D721Med (cell line): Measurements from ENCODE around the gene CALCR.

ENCODE experiments used
- DNase-seq: peaks from one replicate; pipeline ENCODE4 v3.0.0; 2011; ENCODE audit warnings: low spot score; ENCODE audit not compliant: insufficient read length
- FAIRE-seq: peaks from 2 replicates; lab custom pipeline; 2011; peaks lifted over from hg19 to GRCh38; lab: Jason Lieb, UNC
- TF ChIP-seq, protein P1 (sequence below): IDR thresholded peaks from 2 replicates; pipeline ENCODE4 v1.5.1; 2012; ENCODE audit warnings: mild to moderate bottlenecking, control low read depth; ENCODE audit not compliant: insufficient read depth; ENCODE audit errors: missing control alignments

CALCR gene

DNA sequence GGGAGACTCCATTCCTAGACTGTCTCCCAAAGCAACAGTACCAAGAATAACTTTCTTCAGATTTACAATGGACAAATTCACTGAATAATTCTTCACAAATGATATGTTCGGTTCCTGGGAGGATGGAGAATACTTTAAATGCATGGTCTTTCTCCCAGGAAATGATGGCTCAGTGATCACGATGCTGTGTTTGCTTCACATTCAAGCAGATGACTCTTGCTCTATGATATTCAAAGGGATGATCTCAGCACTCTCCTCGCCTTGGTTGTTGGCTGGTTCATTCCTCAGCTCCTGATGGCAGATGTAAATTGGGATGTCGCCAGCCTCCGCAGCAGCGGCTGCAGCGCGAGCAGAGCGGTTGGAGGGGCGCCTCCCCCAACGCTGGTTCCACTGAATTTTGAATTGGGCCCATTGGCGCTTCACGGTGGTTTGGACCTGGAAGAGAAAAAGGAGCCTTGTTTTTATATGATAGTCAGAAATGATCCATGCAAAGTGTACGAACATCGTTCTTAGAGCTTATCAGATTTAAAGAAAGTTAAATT lies 148.3 kb downstream of the CALCR start:
- FAIRE-seq (no peak), DNase-seq (no peak)
- TF ChIP-seq, protein P1, sequence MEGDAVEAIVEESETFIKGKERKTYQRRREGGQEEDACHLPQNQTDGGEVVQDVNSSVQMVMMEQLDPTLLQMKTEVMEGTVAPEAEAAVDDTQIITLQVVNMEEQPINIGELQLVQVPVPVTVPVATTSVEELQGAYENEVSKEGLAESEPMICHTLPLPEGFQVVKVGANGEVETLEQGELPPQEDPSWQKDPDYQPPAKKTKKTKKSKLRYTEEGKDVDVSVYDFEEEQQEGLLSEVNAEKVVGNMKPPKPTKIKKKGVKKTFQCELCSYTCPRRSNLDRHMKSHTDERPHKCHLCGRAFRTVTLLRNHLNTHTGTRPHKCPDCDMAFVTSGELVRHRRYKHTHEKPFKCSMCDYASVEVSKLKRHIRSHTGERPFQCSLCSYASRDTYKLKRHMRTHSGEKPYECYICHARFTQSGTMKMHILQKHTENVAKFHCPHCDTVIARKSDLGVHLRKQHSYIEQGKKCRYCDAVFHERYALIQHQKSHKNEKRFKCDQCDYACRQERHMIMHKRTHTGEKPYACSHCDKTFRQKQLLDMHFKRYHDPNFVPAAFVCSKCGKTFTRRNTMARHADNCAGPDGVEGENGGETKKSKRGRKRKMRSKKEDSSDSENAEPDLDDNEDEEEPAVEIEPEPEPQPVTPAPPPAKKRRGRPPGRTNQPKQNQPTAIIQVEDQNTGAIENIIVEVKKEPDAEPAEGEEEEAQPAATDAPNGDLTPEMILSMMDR, result no peak

DNA sequence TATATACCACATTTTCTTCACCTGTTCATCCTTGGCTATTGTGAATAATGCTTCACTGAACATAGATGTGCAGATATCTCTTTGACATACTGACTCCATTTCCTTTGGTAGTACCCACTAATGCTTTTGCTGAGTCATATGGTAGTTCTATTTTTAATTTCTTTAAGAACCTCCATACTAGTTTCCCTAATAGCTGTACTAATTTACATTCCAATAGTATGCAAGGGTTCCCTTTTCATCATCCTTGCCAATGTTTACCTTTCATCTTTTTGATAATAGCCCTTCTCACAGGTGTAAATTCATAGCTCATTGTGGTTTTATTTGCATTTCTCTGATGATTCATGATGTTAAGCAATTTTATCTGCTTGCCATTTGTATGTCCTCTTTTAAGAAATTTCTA lies 159.9 kb downstream of the CALCR start:
- TF ChIP-seq, protein P1, result no peak
- DNase-seq, result no peak
- FAIRE-seq, result no peak

DNA sequence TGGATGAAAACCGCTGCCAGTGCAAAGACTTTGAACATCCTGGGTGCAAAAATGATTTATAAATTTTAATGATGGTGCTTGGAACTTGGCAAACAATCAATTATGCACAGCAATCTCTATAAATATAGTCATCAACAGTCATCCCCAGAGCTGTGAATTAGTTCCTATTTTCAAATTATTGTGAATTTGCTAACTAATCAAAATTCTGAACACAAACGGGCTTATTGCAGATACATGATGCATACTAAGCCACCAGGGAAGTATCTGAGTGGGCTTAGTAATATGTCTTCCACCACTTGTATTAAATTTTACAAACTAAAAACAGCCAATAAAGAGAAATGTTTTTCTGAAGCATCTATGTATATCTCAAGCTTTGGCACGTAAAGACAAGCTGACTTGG lies 165.2 kb downstream of the CALCR start:
- DNase-seq, result no peak
- no peak for FAIRE-seq
- TF ChIP-seq, protein P1, result no peak

DNA sequence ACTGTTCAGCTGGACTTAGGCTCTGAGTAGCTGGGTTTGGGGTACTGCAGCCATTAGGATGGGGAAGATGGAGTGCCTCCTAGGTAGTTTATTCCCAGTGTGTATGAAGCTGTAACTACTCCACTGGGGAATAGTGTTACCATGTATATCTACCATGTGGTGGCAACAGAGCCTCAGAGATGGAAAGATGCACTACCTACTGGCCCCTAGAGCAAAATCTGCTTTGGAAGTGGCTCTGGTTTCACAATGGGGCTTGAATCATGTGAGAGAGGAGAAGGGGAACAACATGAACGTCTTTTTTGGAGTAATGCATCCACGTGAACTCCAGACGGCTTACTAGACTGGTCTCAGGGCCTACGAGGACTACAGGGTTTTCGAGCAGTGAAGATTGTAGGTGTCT lies 167.3 kb downstream of the CALCR start:
- DNase-seq (no peak), FAIRE-seq (no peak)
- TF ChIP-seq, protein P1, result no peak

DNA sequence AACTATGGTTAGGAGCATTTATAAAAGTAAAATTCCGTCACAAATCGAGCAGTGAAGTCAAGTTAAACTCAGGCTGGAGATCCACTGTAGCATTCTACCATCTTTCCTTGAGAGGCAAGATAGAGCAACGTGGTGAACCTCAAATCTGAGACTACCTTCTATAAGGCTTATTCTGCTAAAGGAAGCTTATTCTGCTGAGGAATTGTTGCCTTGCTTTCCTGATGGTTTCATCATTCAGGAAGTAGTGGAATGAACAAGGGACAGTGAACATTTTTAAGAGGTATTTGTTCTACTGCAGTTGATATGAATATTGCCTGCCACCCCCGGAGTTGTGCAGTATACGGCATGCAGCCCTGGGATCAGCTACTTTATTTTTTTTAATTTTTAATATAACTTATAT lies 171.6 kb downstream of the CALCR start:
- DNase-seq (no peak), FAIRE-seq (no peak)
- TF ChIP-seq, protein P1, result no peak

DNA sequence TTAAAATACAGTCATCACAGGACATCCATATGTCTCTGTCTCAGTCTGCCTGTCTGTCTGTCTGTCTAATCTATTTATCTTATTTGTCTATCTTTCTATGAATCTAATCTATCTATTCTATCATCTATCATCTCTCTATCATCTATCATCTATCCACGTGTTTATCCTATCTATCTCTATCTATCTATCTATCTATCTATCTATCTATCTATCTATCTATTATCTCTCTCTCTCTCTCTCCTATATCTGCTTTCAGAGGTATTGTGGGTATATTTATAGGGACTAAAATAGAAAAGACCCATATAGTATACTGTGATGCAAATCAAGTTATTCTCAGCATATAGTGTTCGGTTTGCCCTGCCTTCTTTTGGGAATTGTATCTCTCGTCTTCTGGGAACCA lies 174.9 kb downstream of the CALCR start:
- TF ChIP-seq, protein P1, result no peak
- DNase-seq (no peak), FAIRE-seq (no peak)

DNA sequence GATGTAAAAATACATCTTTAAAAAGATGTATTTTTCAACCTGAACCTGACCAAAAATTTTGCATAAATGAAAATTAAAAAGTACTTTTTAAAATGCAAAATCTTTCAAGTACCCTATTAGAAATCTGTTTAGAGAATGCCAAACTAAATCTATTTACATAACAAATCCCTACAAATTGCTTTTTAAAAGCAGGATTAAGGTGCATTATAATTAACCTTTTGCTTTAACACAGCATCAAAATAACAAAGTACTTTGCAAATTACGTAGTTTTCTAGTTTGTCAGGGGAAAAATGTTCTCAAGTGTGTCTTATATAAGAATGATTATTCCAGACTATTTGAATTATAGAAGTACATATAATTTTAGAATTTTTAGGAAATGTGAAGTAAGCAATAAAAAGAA lies 181.5 kb downstream of the CALCR start:
- FAIRE-seq (no peak), DNase-seq (no peak)
- TF ChIP-seq, protein P1, result no peak
